Spleen (tissue), 7 donors: ENCODE measurements around the gene DNAJC8.

Source experiments
- POLR2AphosphoS5 ChIP-seq, 3 donors: sonication (generic); formaldehyde crosslinking; IDR thresholded peaks; one replicate each; pipeline ENCODE4 v1.5.1; 2017; ENCODE audit warnings: antibody characterized with exemption in 3 of 3
- TF ChIP-seq, protein P1 (sequence below), 11 experiments: fragments of 200-600 bp in 7 of 11; fragments of 450-650 bp in 4 of 11; sonication (generic) in 4 of 11; IDR thresholded peaks in 8 of 11; conservative IDR thresholded peaks in 3 of 11; 1 replicate in 7 of 11; 2 replicates in 4 of 11; pipeline versions ENCODE4 v1.4.0 to v1.8.0; 2016 to 2021; ENCODE audit warnings: antibody characterized with exemption in 11 of 11, inconsistent platforms in 4 of 11, mild to moderate bottlenecking in 1 of 11
- donor health status: DM: no; HTN: no; CAD: no; lungs with moderate emphysema.
- donor health status: DM: no; HTN: no; CAD: no.
- donor health status: DM: no; HTN: no; CAD: no.

DNA sequence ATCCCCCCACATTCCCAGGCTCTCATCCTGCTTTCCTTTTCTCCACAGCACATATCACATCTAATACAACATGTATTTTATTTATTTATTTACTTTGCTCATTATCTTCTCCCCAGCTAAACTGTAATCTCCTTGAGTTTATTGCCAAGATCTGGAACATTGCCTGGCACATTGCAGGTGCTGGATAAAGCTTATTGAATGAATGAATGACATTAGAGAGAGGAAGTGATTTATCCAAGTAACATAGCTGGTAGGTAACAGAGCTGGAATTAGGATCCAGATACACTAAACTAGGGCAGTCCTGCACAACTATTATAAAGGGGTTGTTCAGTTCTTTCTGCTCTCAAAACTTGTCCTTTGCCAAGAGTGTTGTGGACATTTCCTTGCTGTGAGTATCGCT lies 47.8 kb downstream of the DNAJC8 start:
- TF ChIP-seq, protein P1, sequence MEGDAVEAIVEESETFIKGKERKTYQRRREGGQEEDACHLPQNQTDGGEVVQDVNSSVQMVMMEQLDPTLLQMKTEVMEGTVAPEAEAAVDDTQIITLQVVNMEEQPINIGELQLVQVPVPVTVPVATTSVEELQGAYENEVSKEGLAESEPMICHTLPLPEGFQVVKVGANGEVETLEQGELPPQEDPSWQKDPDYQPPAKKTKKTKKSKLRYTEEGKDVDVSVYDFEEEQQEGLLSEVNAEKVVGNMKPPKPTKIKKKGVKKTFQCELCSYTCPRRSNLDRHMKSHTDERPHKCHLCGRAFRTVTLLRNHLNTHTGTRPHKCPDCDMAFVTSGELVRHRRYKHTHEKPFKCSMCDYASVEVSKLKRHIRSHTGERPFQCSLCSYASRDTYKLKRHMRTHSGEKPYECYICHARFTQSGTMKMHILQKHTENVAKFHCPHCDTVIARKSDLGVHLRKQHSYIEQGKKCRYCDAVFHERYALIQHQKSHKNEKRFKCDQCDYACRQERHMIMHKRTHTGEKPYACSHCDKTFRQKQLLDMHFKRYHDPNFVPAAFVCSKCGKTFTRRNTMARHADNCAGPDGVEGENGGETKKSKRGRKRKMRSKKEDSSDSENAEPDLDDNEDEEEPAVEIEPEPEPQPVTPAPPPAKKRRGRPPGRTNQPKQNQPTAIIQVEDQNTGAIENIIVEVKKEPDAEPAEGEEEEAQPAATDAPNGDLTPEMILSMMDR (IDR thresholded peaks at IDR 0.05 in 8 of 11, conservative IDR thresholded peaks at IDR 0.05 in 3 of 11), result no peak
- no peak for TF ChIP-seq POLR2AphosphoS5 (IDR thresholded peaks at IDR 0.05)
